ENCODE data around the gene AGMO.

AGMO gene

DNA sequence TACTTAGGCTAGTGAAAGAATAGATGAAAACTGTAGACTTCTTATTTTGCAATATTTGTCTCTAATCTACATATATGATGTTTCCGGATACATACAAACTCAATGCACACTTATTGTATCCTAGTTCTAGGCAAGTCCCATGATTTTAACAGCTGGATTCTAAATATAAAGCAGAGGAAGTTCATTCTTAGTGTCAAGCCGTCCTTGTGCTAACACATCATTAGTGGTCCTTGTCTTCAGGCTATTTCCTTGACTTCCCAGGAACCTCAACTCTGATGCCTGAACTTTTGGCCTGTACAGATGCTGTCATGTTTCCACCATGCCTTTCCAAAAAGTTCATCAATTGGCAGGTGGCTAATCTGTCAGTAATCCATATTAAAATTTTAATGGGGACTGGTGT, 357.4 kb downstream of the AGMO start:
- no peak overlapping the region for H3K4me3 ChIP-seq (replicated peaks; ENCODE audit: low read depth, low read length)
- TF ChIP-seq, protein P1, sequence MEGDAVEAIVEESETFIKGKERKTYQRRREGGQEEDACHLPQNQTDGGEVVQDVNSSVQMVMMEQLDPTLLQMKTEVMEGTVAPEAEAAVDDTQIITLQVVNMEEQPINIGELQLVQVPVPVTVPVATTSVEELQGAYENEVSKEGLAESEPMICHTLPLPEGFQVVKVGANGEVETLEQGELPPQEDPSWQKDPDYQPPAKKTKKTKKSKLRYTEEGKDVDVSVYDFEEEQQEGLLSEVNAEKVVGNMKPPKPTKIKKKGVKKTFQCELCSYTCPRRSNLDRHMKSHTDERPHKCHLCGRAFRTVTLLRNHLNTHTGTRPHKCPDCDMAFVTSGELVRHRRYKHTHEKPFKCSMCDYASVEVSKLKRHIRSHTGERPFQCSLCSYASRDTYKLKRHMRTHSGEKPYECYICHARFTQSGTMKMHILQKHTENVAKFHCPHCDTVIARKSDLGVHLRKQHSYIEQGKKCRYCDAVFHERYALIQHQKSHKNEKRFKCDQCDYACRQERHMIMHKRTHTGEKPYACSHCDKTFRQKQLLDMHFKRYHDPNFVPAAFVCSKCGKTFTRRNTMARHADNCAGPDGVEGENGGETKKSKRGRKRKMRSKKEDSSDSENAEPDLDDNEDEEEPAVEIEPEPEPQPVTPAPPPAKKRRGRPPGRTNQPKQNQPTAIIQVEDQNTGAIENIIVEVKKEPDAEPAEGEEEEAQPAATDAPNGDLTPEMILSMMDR (IDR thresholded peaks at IDR 0.05; ENCODE audit: low read length, missing control alignments), result no peak
- DNase-seq (ENCODE audit: low read depth), result no peak

DNA sequence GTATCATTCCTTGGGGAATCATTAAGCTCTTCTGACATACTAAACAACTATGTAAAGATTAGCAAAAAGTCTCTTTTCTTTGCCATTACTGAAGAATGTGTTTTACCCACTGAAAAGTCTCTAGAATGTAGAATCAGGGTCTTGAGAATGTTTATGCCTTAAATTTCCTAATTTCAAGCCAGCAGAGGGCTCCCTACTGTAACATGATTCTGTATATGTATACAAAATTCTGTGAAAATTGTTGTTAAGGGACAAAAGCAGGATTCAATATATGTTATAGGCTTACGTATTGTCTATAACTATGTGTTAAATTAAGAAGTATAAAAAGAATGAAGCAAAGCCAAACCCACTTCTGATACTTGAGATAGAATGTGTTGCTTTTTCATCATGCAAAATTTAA, 362.3 kb downstream of the AGMO start:
- H3K4me3 ChIP-seq (replicated peaks; ENCODE audit: low read depth, low read length), result no peak overlapping the region
- DNase-seq (ENCODE audit: low read depth), result peak; percentile 29
- TF ChIP-seq, protein P1 (IDR thresholded peaks at IDR 0.05; ENCODE audit: low read length, missing control alignments), result peak; percentile 44

DNA sequence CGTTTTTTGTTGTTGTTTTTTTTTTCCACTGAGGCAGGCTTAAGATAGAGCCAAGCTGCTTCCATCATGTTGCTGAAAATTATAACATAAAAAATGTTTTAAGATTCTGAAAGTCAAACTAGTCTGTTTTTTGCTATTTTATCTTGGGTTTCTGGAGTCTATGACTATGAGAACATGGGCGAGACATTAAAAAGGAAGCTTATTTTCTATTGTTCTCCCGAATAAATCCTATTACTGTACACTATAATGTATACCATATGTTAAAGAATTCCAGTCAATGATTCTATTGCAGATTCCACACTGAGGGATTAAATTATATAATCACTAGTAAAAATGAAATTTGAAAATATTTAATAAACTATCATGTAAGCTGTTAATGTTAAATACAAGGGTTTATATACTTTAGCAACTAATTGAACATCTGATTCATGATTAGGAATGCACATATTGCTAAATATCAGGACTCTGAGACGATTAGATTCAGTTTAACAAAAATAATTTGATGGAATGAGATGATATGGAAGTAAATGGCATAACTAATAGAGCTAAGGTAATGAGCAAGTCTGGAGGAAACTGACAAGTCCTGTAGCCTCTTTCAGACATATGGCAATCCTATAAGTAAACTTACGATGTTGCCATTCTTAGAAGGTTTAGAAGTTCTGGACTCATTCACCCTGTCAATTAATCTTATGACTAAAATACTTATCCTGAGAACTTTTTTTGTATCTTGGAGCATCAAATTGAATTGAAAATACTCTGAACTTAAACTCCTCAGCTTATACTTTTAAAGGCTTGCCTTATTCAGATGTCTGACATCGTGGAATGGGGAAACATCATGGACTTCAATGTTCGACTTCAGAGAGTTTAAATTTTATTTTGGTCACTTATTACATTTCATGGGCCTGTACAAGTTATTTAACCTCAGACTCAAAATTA, 364.5 kb downstream of the AGMO start:
- DNase-seq (ENCODE audit: low read depth), result no peak
- H3K4me3 ChIP-seq (replicated peaks; ENCODE audit: low read depth, low read length), result no peak overlapping the region
- TF ChIP-seq, protein P1 (IDR thresholded peaks at IDR 0.05; ENCODE audit: low read length, missing control alignments), result no peak

DNA sequence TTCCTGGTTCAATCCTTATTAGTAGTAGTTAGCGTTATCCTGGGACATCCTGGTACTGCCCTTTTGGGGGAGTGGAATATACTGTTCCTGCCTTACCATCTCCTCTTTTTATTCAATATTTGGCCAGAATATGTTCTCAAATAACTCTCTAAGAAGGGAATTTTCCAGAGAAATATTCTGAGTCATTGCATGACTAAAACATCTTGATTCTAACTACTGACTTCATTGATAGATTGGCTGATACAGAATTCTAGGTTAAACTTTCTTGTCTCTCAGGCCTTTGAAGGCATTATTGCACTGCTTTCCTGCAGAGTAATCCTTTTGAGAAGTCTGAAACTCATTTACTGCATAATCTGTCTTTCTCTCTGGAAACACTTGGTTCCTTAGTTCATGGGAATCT, 383.8 kb downstream of the AGMO start:
- no peak for DNase-seq (ENCODE audit: low read depth)
- no peak overlapping the region for H3K4me3 ChIP-seq (replicated peaks; ENCODE audit: low read depth, low read length)
- TF ChIP-seq, protein P1 (IDR thresholded peaks at IDR 0.05; ENCODE audit: low read length, missing control alignments), result no peak

DNA sequence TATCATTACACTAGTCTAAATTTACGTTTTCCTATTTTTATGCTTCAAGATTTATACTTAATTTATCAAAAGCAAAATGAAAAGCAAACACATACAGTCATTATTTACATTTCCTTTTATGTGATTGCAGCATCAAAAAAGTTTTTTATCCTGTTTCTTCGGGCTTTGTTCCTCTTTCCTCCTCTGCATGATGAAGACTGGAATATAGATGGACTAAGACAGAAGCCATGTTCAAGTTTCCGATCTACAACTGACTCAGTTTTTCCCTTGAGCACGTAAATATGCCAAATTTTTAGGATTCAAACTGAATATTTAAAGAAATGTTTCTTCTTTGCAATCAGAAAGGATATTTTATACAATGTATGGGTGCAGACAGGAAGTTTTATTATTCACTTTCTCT, 385.7 kb downstream of the AGMO start:
- no peak for DNase-seq (ENCODE audit: low read depth)
- TF ChIP-seq, protein P1 (IDR thresholded peaks at IDR 0.05; ENCODE audit: low read length, missing control alignments), result no peak
- no peak overlapping the region for H3K4me3 ChIP-seq (replicated peaks; ENCODE audit: low read depth, low read length)

DNA sequence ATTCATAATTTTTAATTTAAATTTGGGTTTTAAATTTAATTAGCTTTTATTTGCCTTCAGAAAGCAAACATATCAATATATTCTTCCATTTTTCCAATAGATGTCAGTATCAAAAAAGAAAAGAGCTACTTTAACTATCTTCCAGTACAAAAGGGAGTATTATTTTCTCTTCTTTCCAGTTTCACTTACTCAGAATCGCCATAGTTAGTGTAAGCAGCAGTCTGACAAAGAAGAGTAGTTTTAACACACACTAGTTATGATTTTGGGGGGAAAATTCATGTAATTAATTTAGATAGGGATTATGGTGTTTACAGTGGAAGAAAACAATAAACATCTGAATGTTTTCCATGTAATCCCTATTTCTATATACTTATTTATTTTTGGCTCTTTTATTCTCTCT, 386.7 kb downstream of the AGMO start:
- no peak overlapping the region for H3K4me3 ChIP-seq (replicated peaks; ENCODE audit: low read depth, low read length)
- TF ChIP-seq, protein P1 (IDR thresholded peaks at IDR 0.05; ENCODE audit: low read length, missing control alignments), result no peak
- no peak for DNase-seq (ENCODE audit: low read depth)

DNA sequence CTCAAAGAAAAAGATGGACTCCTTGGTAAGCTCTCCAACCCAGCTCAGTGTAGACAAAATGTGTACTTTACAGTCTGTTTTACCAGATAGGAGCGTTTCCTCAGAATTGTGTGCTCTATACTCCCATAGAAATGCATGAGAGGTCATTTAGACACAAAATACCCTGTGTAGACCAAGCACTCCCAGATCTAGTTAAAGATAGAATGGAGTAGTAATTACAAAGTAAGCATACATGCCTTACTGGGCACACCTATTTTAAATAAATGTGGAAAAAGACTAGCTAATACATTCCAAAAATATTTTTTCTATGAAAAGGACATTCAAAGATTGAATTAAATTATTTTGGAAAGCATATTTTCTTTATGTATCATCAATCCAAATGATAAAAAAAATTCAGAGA, 387.3 kb downstream of the AGMO start:
- DNase-seq (ENCODE audit: low read depth), result no peak
- no peak overlapping the region for H3K4me3 ChIP-seq (replicated peaks; ENCODE audit: low read depth, low read length)
- TF ChIP-seq, protein P1 (IDR thresholded peaks at IDR 0.05; ENCODE audit: low read length, missing control alignments), result no peak
